Neuronal stem cell (in vitro differentiated cells): Measurements from ENCODE around the gene STAT6.

Source experiments
- DNase-seq: peaks from one replicate; pipeline ENCODE4 v3.0.0-alpha.2; 2013; ENCODE audit warnings: low spot score
- H2AFZ ChIP-seq: one replicate; pipeline ENCODE4 v1.6.1; 2013; ENCODE audit warnings: mild to moderate bottlenecking, low read length, inconsistent platforms
- H2AK5ac ChIP-seq: 2 replicates; pipeline ENCODE4 v1.6.1; 2013; ENCODE audit warnings: low read depth, mild to moderate bottlenecking, inconsistent platforms, low read length, moderate library complexity, mixed read lengths
- H2BK120ac ChIP-seq: 2 replicates; pipeline ENCODE4 v1.6.1; 2013; ENCODE audit warnings: low read depth, mild to moderate bottlenecking, inconsistent platforms, low read length, moderate library complexity, mixed read lengths
- H2BK12ac ChIP-seq: one replicate; pipeline ENCODE4 v1.6.1; 2013; ENCODE audit warnings: low read length, inconsistent platforms
- H2BK15ac ChIP-seq: 2 replicates; pipeline ENCODE4 v1.6.1; 2013; ENCODE audit warnings: mild to moderate bottlenecking, low read length, inconsistent platforms, mixed read lengths
- H2BK5ac ChIP-seq: one replicate; pipeline ENCODE4 v1.6.1; 2013; ENCODE audit warnings: inconsistent platforms, mild to moderate bottlenecking, low read length, moderate library complexity
- H3K14ac ChIP-seq: one replicate; pipeline ENCODE4 v1.6.1; 2013; ENCODE audit warnings: low read length, inconsistent platforms
- H3K18ac ChIP-seq: 2 replicates; pipeline ENCODE4 v1.6.1; 2013; ENCODE audit warnings: low read length, inconsistent platforms
- H3K23ac ChIP-seq: 2 replicates; pipeline ENCODE4 v1.6.1; 2013; ENCODE audit warnings: low read depth, mild to moderate bottlenecking, mixed read lengths, low read length, inconsistent platforms; ENCODE audit not compliant: poor library complexity
- H3K27ac ChIP-seq: replicated peaks from 3 replicates; pipeline ENCODE4 v1.5.1; 2013; ENCODE audit warnings: low read length, inconsistent platforms
- H3K27me3 ChIP-seq, 3 experiments: 2 replicates each; pipeline ENCODE4 v1.6.1; 2013; ENCODE audit warnings: low read length in 3 of 3, mild to moderate bottlenecking in 2 of 3, inconsistent platforms in 1 of 3, low read depth in 1 of 3, mixed read lengths in 1 of 3, moderate library complexity in 1 of 3; ENCODE audit not compliant: control insufficient read depth in 3 of 3, insufficient read depth in 3 of 3
- H3K36me3 ChIP-seq, 2 donors: replicated peaks in 1 of 2; 2 replicates each; pipeline ENCODE4 v1.6.1; 2013; ENCODE audit warnings: low read length in 2 of 2; ENCODE audit not compliant: control insufficient read depth in 2 of 2, insufficient read depth in 2 of 2
- H3K4ac ChIP-seq: 2 replicates; pipeline ENCODE4 v1.6.1; 2013; ENCODE audit warnings: inconsistent platforms, mild to moderate bottlenecking, low read length, moderate library complexity
- H3K4me1 ChIP-seq, 2 donors: 1 replicate in 1 of 2; 2 replicates in 1 of 2; pipeline ENCODE4 v1.6.1; 2013; ENCODE audit warnings: low read length in 2 of 2, low read depth in 1 of 2; ENCODE audit not compliant: control insufficient read depth in 2 of 2, insufficient read depth in 1 of 2
- H3K4me2 ChIP-seq: one replicate; pipeline ENCODE4 v1.6.1; 2013; ENCODE audit warnings: mild to moderate bottlenecking, low read length, inconsistent platforms; ENCODE audit not compliant: insufficient read depth, poor library complexity, severe bottlenecking
- H3K4me3 ChIP-seq, 2 donors: 2 replicates each; pipeline ENCODE4 v1.5.1; 2013; ENCODE audit warnings: low read length in 2 of 2, mild to moderate bottlenecking in 2 of 2, inconsistent platforms in 1 of 2, moderate library complexity in 1 of 2
- H3K79me1 ChIP-seq: one replicate; pipeline ENCODE4 v1.6.1; 2013; ENCODE audit warnings: low read depth, mild to moderate bottlenecking, inconsistent platforms, low read length, moderate library complexity
- H3K9ac ChIP-seq: one replicate; pipeline ENCODE4 v1.6.1; 2013; ENCODE audit warnings: mild to moderate bottlenecking, low read depth, low read length, inconsistent platforms; ENCODE audit not compliant: poor library complexity
- H3K9me3 ChIP-seq, 2 donors: replicated peaks in 1 of 2; 2 replicates each; pipeline versions ENCODE3 to v1.6.1; 2013; ENCODE audit warnings: low read length in 2 of 2, mild to moderate bottlenecking in 2 of 2, inconsistent platforms in 1 of 2, low read depth in 1 of 2, mixed read lengths in 1 of 2, moderate library complexity in 1 of 2; ENCODE audit not compliant: control insufficient read depth in 2 of 2, insufficient read depth in 1 of 2
- H4K8ac ChIP-seq: one replicate; pipeline ENCODE4 v1.6.1; 2013; ENCODE audit warnings: low read depth, mild to moderate bottlenecking, inconsistent platforms, low read length, moderate library complexity
- H4K91ac ChIP-seq: one replicate; pipeline ENCODE4 v1.6.1; 2013; ENCODE audit warnings: low read length, low read depth, mild to moderate bottlenecking, inconsistent platforms; ENCODE audit not compliant: poor library complexity
- WGBS, 2 donors: extraction: QIAGEN DNeasy Blood & Tissue Kit; methylation state at CpG; one replicate each; pipeline ENCODE4 v1.1.7; 2013; ENCODE audit warnings: missing lambda C conversion rate in 2 of 2, mixed read lengths in 1 of 2; ENCODE audit not compliant: insufficient read length in 2 of 2, insufficient replicate concordance in 1 of 2; ENCODE audit errors: extremely low coverage in 2 of 2; 5-methylcytosine and 5-hydroxymethylcytosine counted together

The STAT6 gene

GRCh38 chr12:57096099-57096572 is 15.0 kb downstream of the STAT6 start:
- no peaks in the 10 kb centered on the region for H3K27me3 ChIP-seq
- peak overlapping the region; percentile 18 for H3K23ac ChIP-seq
- H2BK12ac ChIP-seq: no peak overlapping the region
- H3K4ac ChIP-seq: no peak overlapping the region
- no peak for DNase-seq
- H3K14ac ChIP-seq: no peak overlapping the region
- no CpG with 5 or more reads among the region's 6 CpGs for WGBS, 2 donors
- no peak overlapping the region for H3K4me2 ChIP-seq
- H4K91ac ChIP-seq: no peak overlapping the region
- H2BK120ac ChIP-seq: no peak overlapping the region
- no peak overlapping the region for H4K8ac ChIP-seq
- H3K9me3 ChIP-seq: no peaks in the 10 kb centered on the region
- H3K4me1 ChIP-seq: peaks cover 29 to 31% of the 10 kb centered on the region in 2 donors
- H3K9ac ChIP-seq: peak overlapping the region; percentile 33
- no peak overlapping the region for H2AFZ ChIP-seq
- H2AK5ac ChIP-seq: no peak overlapping the region
- H2BK15ac ChIP-seq: no peak overlapping the region
- no peak overlapping the region for H3K4me3 ChIP-seq
- H3K18ac ChIP-seq: no peak overlapping the region
- no peak overlapping the region for H3K27ac ChIP-seq
- H3K36me3 ChIP-seq: peaks cover 34 to 87% of the 10 kb centered on the region in 2 donors
- H3K79me1 ChIP-seq: peaks cover 11% of the 10 kb centered on the region
- H2BK5ac ChIP-seq: no peak overlapping the region

DNA sequence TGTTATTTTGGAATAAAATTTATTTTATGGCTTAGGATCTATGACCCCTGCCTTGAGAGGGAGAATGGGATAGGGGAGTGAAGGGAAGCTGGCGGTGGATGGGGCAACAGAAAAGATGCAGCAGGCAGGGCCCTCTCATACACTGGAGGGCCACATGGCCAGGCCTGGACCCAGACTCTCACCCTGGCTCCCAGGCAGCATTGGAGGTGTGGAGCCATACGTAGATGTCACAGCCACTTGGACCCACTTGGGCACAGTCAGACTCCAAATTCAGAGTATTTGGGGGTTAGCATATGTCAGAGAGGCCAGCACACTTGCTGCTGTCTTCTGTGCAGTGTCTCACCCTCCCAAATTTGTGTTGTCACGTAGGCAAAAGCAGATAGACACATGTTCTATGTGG is 15.7 kb downstream of the STAT6 start:
- no peak for DNase-seq
- Histone ChIP-seq H3K14ac (no peak overlapping the region), H3K27me3 (no peaks in the 10 kb centered on the region), H3K27ac (no peak overlapping the region), H3K4me2 (no peak overlapping the region), H2BK15ac (no peak overlapping the region), H2BK5ac (no peak overlapping the region), H2BK12ac (no peak overlapping the region), H3K4me1 (peaks cover 36 to 37% of the 10 kb centered on the region in 2 donors), H3K18ac (no peak overlapping the region), H3K4me3 (no peak overlapping the region), H3K4ac (no peak overlapping the region), H3K9me3 (no peaks in the 10 kb centered on the region), H2AK5ac (no peak overlapping the region), H2BK120ac (no peak overlapping the region), H3K36me3 (peaks cover 39 to 94% of the 10 kb centered on the region in 2 donors), H3K79me1 (peaks cover 16% of the 10 kb centered on the region), H3K9ac (no peak overlapping the region), H2AFZ (no peak overlapping the region), H3K23ac (no peak overlapping the region), H4K8ac (no peak overlapping the region), H4K91ac (no peak overlapping the region)
- WGBS, 2 donors: no CpG with 5 or more reads among the region's 3 CpGs

- H4K8ac ChIP-seq: peak overlapping the region; percentile 58
- DNase-seq: no peak
- H3K27ac ChIP-seq: peak overlapping the region; percentile 82
- H3K79me1 ChIP-seq: peaks cover 16% of the 10 kb centered on the region
- no peak overlapping the region for H3K23ac ChIP-seq
- peak overlapping the region; percentile 91 for H3K18ac ChIP-seq
- no peaks in the 10 kb centered on the region for H3K27me3 ChIP-seq
- no peak overlapping the region for H3K4ac ChIP-seq
- H2BK12ac ChIP-seq: peak overlapping the region; percentile 78
- peak overlapping the region; percentile 65 for H2BK15ac ChIP-seq
- H3K4me2 ChIP-seq: peak overlapping the region; percentile 29
- peak overlapping the region; percentile 55 for H2BK5ac ChIP-seq
- no peak overlapping the region for H2BK120ac ChIP-seq
- H3K9me3 ChIP-seq: no peaks in the 10 kb centered on the region
- no peak overlapping the region for H4K91ac ChIP-seq
- peak overlapping the region; percentile 46 for H2AFZ ChIP-seq
- peak overlapping the region; percentile 33 for H3K14ac ChIP-seq
- H2AK5ac ChIP-seq: peak overlapping the region; percentile 97
- H3K4me1 ChIP-seq: peaks cover 37 to 38% of the 10 kb centered on the region in 2 donors
- H3K4me3 ChIP-seq: no peak overlapping the region
- no CpG with 5 or more reads among the region's 15 CpGs for WGBS, 2 donors
- peaks cover 39 to 88% of the 10 kb centered on the region in 2 donors for H3K36me3 ChIP-seq
- peak overlapping the region; percentile 82 for H3K9ac ChIP-seq
Measured at GRCh38 chr12:57094208-57095160, 16.7 kb downstream of the STAT6 start.
